ENCODE measurements around the gene CCN6.

- no peak for TF ChIP-seq POLR2AphosphoS5 (IDR thresholded peaks at IDR 0.05; ENCODE audit: low read depth, low read length)
- no peak for TF ChIP-seq POLR2A (IDR thresholded peaks at IDR 0.05; ENCODE audit: low read depth, low read length)
- no peak for TF ChIP-seq POU2F2 (IDR thresholded peaks at IDR 0.05; ENCODE audit: low read depth, low read length)
- no peak for TF ChIP-seq TAF1 (IDR thresholded peaks at IDR 0.05; ENCODE audit: low read depth, low read length)
- TF ChIP-seq SPI1 (IDR thresholded peaks at IDR 0.05; ENCODE audit: low read depth, low read length) = no peak
- TF ChIP-seq PAX5 (IDR thresholded peaks at IDR 0.05; ENCODE audit: insufficient read depth, low read length, severe bottlenecking) = no peak
Observed at GRCh38 chr6:112085286-112086065, 31.6 kb downstream of the CCN6 start.

Data from GM12891 (cell line).